ENCODE measurements around the gene ZNF595. TPM values are rescaled to one million over a fixed set of nuclear protein-coding genes. Genes with fewer than 3 reads are reported as not detected.
"Not testable (repeated sequence)": the region's sequence is repeated elsewhere in the genome, so short reads cannot be mapped to it uniquely, and the experiment has no call there.

The ZNF595 gene
- total RNA-seq (16.4 TPM), polyA plus RNA-seq (ENCODE audit: insufficient read depth in 1 of 8, insufficient read length in 8 of 8, low replicate concordance in 1 of 8) (10 to 100 TPM in 3 of 8 donors, 1 to 10 TPM in 5; 7.4 to 11.7 (median 9.1) TPM)
- long read RNA-seq, donor 1, partial matches to known transcripts: 0 of 1 reads
- long read RNA-seq, donor 1, other reads (novel, unspliced or antisense): 0 of 1 reads
- long read RNA-seq, donor 2: 0 reads
- long read RNA-seq, donor 3, partial matches to known transcripts: 0 of 4 reads
- long read RNA-seq, donor 3, other reads (novel, unspliced or antisense): 0 of 4 reads
- long read RNA-seq, donor 4, partial matches to known transcripts: 0 of 6 reads
- long read RNA-seq, donor 4, other reads (novel, unspliced or antisense): 0 of 6 reads
- long read RNA-seq, donor 5, transcript ZNF595-205 (4 exons, 2,911 nt): major isoform, 10 of 11 reads
- long read RNA-seq, donor 5, partial matches to known transcripts: 0 of 11 reads
- long read RNA-seq, donor 5, other reads (novel, unspliced or antisense): 0 of 11 reads
- long read RNA-seq, donor 6, transcript ZNF595-205 (4 exons, 2,911 nt): major isoform, 6 of 7 reads
- long read RNA-seq, donor 6, partial matches to known transcripts: 0 of 7 reads
- long read RNA-seq, donor 6, other reads (novel, unspliced or antisense): 0 of 7 reads
- long read RNA-seq, donor 7, partial matches to known transcripts: 0 of 3 reads
- long read RNA-seq, donor 7, other reads (novel, unspliced or antisense): 0 of 3 reads
- long read RNA-seq, donor 8, partial matches to known transcripts: 0 of 2 reads
- long read RNA-seq, donor 8, other reads (novel, unspliced or antisense): 0 of 2 reads
- long read RNA-seq, donor 9, transcript ZNF595-205 (4 exons, 2,911 nt): major isoform, 7 of 8 reads
- long read RNA-seq, donor 9, partial matches to known transcripts: 0 of 8 reads
- long read RNA-seq, donor 9, other reads (novel, unspliced or antisense): 0 of 8 reads
- long read RNA-seq, donor 10, transcript ZNF595-205 (4 exons, 2,911 nt): major isoform, 7 of 8 reads
- long read RNA-seq, donor 10, partial matches to known transcripts: 0 of 8 reads
- long read RNA-seq, donor 10, other reads (novel, unspliced or antisense): 0 of 8 reads
- long read RNA-seq, donor 11, partial matches to known transcripts: 0 of 3 reads
- long read RNA-seq, donor 11, other reads (novel, unspliced or antisense): 0 of 3 reads

GRCh38 chr4:52804-53479 lies at the start of gene ZNF595:
Gene ZNF595, plus strand, starts transcription at chr4:53321. Its CDS starts 168 bp downstream, at chr4:53489.
- H3K36me3 ChIP-seq (ENCODE audit: control insufficient read depth, insufficient read depth, low read length); H3K9me3 ChIP-seq (replicated peaks; ENCODE audit: control insufficient read depth, low read depth, low read length); H3K27me3 ChIP-seq (ENCODE audit: control insufficient read depth, insufficient read depth, low read length); H3K4me1 ChIP-seq (ENCODE audit: control insufficient read depth, insufficient read depth, low read length); DNase-seq; H3K27ac ChIP-seq (ENCODE audit: low read length): not testable (repeated sequence)
- WGBS (ENCODE audit: insufficient coverage): no CpG with 5 or more reads among the region's 29 CpGs
- peak within 1 kb of the TSS; percentile 30 for H3K4me3 ChIP-seq (ENCODE audit: low read length)

DNA sequence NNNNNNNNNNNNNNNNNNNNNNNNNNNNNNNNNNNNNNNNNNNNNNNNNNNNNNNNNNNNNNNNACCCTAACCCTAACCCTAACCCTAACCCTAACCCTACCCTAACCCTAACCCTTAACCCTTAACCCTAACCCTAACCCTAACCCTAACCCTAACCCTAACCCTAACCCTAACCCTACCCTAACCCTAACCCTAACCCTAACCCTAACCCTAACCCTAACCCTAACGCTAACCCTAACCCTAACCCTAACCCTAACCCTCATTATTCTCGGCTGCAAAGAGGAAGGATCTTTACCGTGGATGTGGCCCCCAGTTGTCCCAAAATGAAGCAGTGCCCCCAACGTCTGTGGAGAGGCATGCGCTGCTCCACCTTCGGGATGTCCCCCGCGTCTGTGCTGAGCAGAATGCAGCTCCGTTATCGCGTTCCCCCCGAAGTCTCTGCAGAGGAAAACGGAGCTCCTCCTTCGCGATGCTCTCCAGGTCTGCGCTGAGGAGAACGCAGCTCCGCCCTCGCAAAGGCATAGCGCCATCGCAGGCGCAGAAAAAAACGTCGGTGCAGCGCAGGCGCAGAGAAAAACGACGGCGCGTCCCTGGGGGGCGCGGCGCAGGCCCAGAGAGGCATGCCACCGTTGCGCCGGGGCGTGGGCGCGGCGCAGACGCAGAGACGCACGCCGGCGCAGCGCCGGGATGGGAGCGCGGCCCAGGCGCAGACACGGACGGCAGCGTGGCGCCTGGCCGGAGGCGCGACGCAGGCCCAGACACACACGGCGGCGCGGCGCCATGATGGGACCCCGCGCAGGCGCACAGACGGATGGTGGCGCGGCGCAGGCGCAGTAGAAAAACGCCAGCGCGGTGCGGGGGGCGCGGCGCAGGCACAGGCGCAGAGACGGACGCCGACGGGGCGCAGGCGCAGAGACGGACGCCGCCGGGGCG lies 42.9 kb upstream of the ZNF595 start:
- 73% methylated on average over 38 of the region's 90 CpGs for WGBS (ENCODE audit: insufficient coverage)
- DNase-seq: peak; percentile 53
- not testable (repeated sequence) for H3K9me3 ChIP-seq (replicated peaks; ENCODE audit: control insufficient read depth, low read depth, low read length)

DNA sequence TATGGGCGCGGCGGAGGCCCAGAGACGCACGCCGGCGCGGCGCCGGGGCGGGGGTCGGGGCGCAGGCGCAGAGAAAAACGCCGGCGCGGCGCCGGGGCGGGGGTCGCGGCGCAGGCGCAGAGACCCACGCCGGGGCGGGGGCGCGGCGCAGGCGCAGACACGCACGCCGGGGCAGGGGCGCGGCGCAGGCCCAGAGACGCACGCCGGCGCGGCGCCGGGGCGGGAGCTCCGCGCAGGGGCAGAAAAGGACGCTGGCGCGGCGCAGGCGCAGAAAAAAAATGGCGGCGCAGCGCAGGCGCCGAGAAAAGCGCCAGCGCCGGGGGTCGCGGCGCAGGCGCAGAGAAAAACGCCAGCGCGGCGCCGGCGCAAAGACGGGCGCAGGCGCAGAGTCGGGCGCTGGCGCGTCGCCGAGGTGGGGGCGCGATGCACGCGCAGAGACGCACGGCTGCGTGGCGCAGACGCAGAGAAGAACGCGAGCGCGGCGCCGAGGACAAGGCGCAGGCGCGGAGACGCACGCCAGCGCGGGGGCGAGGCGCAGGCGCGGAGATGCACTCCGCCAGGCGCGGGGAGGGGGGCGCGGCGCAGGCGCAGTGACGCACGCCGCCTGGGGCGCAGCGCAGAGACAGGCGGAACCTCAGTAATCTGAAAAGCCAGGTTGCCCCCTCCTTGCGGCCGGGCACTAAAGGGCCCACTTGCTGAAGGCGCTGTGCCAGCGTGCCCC lies 41.9 kb upstream of the ZNF595 start:
- DNase-seq: peak; percentile 5
- H3K9me3 ChIP-seq (replicated peaks; ENCODE audit: control insufficient read depth, low read depth, low read length): not testable (repeated sequence)
- no CpG with 5 or more reads among the region's 123 CpGs for WGBS (ENCODE audit: insufficient coverage)

More for the DNA sequence above, 42.9 kb upstream of the ZNF595 start:
- not testable (repeated sequence) for H3K27ac ChIP-seq (ENCODE audit: low read length); H3K4me3 ChIP-seq (ENCODE audit: low read length); H3K4me1 ChIP-seq (ENCODE audit: control insufficient read depth, insufficient read depth, low read length); H3K36me3 ChIP-seq (ENCODE audit: control insufficient read depth, insufficient read depth, low read length); H3K27me3 ChIP-seq (ENCODE audit: control insufficient read depth, insufficient read depth, low read length)

DNA sequence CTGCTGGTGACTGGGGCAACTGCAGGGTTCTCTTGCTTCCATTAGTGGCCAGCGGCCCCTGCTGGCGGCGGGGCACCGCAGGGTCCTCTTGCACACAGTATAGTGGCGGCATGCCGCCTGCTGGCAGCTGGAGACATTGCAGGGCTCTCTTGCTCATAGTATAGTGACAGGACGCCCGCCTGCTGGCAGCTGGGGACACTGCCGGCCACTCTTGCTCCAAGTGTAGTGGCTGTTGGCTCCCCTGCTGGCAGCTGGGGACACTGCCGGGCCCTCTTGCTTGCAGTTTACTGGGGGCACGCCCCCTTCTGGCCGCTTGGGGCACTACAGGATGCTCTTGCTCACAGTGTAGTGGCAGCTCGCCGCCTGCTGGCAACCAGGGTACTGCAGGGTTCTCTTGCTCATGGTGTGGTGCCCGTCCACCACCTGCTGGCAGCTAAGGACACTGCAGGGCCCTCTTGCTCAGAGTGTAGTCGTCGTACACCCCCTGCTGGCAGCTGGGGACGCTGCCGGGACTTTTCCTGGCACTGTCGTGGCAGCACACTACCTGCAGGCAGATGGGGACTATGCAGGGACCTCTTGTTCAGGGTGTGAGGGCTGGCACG lies 41.2 kb upstream of the ZNF595 start:
- DNase-seq: peak; percentile 10

More for the DNA sequence above, 41.9 kb upstream of the ZNF595 start:
- H3K27me3 ChIP-seq (ENCODE audit: control insufficient read depth, insufficient read depth, low read length); H3K4me3 ChIP-seq (ENCODE audit: low read length); H3K27ac ChIP-seq (ENCODE audit: low read length); H3K36me3 ChIP-seq (ENCODE audit: control insufficient read depth, insufficient read depth, low read length); H3K4me1 ChIP-seq (ENCODE audit: control insufficient read depth, insufficient read depth, low read length): not testable (repeated sequence)

DNA sequence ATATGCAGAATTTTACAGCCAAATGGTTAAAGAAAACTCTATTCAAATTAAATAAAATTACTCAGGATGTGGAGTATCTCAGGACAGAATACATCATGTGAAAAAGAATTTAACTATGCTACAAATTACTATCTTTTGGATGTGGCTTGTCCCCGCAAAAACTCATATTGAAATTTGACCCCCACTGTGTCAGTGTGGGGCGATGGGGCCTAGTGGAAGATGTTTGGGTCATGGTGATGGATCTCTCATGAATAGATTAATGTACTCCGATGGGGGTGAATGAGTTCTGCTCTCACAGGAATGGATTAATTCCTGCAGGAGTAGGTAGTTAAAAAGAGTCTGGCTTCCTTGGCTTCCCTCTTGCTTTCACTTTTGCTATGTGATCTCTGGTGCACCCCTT lies 35.0 kb upstream of the ZNF595 start:
- not testable (repeated sequence) for H3K4me1 ChIP-seq (ENCODE audit: control insufficient read depth, insufficient read depth, low read length); H3K27me3 ChIP-seq (ENCODE audit: control insufficient read depth, insufficient read depth, low read length); H3K27ac ChIP-seq (ENCODE audit: low read length); H3K4me3 ChIP-seq (ENCODE audit: low read length); H3K36me3 ChIP-seq (ENCODE audit: control insufficient read depth, insufficient read depth, low read length); DNase-seq; H3K9me3 ChIP-seq (replicated peaks; ENCODE audit: control insufficient read depth, low read depth, low read length)
- no CpG with 5 or more reads among the region's 3 CpGs for WGBS (ENCODE audit: insufficient coverage)

More for the DNA sequence above, 41.2 kb upstream of the ZNF595 start:
- H3K4me1 ChIP-seq (ENCODE audit: control insufficient read depth, insufficient read depth, low read length); H3K36me3 ChIP-seq (ENCODE audit: control insufficient read depth, insufficient read depth, low read length); H3K9me3 ChIP-seq (replicated peaks; ENCODE audit: control insufficient read depth, low read depth, low read length); H3K27ac ChIP-seq (ENCODE audit: low read length); H3K4me3 ChIP-seq (ENCODE audit: low read length); H3K27me3 ChIP-seq (ENCODE audit: control insufficient read depth, insufficient read depth, low read length): not testable (repeated sequence)
- 71% methylated on average over 8 of the region's 21 CpGs for WGBS (ENCODE audit: insufficient coverage)

DNA sequence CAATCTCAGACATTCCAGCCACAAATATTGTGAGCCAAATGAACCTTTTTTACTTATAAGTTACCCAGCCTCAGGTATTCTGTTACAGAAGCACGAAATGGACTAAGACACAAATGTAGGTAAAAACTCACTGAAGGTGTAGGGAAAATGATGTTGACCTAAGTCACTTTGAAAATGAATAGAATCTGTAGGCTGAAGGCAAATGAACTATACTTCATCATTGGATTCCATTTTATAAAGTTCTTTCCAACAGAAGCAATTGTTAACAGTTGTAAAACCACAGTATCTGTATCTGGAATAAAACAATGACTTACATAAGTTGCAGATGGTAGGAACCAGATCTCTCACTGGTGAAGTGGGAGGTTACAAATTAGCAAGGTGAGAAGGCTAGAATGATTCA lies 34.5 kb upstream of the ZNF595 start:
- not testable (repeated sequence) for H3K9me3 ChIP-seq (replicated peaks; ENCODE audit: control insufficient read depth, low read depth, low read length); H3K4me1 ChIP-seq (ENCODE audit: control insufficient read depth, insufficient read depth, low read length); DNase-seq; H3K4me3 ChIP-seq (ENCODE audit: low read length); H3K27ac ChIP-seq (ENCODE audit: low read length); H3K27me3 ChIP-seq (ENCODE audit: control insufficient read depth, insufficient read depth, low read length); H3K36me3 ChIP-seq (ENCODE audit: control insufficient read depth, insufficient read depth, low read length)
- no CpG with 5 or more reads among the region's 1 CpG for WGBS (ENCODE audit: insufficient coverage)

DNA sequence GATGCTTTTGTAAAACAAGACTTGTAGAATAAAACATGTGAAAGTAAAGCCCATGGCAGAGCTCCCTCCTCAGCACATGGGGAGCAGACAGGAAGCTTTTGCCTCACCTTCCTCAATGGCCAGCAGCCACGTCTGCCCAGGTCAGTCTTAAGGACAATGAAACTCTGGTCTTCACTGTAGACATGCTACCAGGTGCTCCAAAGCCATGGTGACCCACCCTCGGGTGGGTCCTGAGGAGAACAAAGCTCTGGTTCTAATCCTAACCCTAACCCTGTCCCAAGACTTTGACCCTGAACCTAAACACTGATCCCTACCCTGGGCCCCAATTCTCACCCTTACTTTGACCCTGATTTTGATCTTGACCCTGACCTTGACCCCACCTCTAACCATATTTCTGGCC lies 30.2 kb upstream of the ZNF595 start:
- H3K27me3 ChIP-seq (ENCODE audit: control insufficient read depth, insufficient read depth, low read length); H3K27ac ChIP-seq (ENCODE audit: low read length); H3K36me3 ChIP-seq (ENCODE audit: control insufficient read depth, insufficient read depth, low read length); H3K4me1 ChIP-seq (ENCODE audit: control insufficient read depth, insufficient read depth, low read length); DNase-seq; H3K4me3 ChIP-seq (ENCODE audit: low read length); H3K9me3 ChIP-seq (replicated peaks; ENCODE audit: control insufficient read depth, low read depth, low read length): not testable (repeated sequence)
- WGBS (ENCODE audit: insufficient coverage): 43% methylated on average over 1 of the region's 2 CpGs

DNA sequence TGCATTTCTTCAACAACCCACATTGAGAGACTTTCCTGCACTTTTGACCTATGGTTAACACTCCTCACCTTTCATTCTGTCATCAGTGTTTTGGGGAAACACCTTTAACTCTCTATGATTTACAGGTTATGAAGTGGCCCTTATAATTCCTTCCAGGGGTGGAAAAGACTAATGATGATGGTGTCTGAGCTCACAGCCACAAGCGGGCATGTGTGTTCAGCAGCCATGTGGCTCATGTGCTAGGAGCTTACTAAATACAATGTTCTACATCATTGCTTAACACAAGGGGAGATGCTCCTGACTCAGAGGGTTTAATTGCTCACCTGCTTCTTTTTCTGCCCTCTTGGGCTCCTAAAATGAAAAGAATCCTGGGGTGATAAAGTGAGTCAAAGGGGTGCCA lies 28.8 kb upstream of the ZNF595 start:
- not testable (repeated sequence) for H3K27me3 ChIP-seq (ENCODE audit: control insufficient read depth, insufficient read depth, low read length); H3K4me1 ChIP-seq (ENCODE audit: control insufficient read depth, insufficient read depth, low read length); H3K36me3 ChIP-seq (ENCODE audit: control insufficient read depth, insufficient read depth, low read length); H3K27ac ChIP-seq (ENCODE audit: low read length); H3K4me3 ChIP-seq (ENCODE audit: low read length); DNase-seq; H3K9me3 ChIP-seq (replicated peaks; ENCODE audit: control insufficient read depth, low read depth, low read length)
- WGBS (ENCODE audit: insufficient coverage): no CpG with 5 or more reads among the region's 1 CpG
